BE2C (cell line): Measurements from ENCODE around the gene AMBRA1.

ENCODE experiments used
- DNase-seq: peaks from one replicate; pipeline ENCODE4 v3.0.0-alpha.2; 2020
- H3K27me3 ChIP-seq: fragments of 250-450 bp; sonication (Bioruptor Pico); 2 replicates; pipeline ENCODE4 v1.5.1; 2020; ENCODE audit warnings: mild to moderate bottlenecking
- H3K36me3 ChIP-seq: fragments of 250-450 bp; sonication (Bioruptor Pico); 2 replicates; pipeline ENCODE4 v1.5.1; 2020; ENCODE audit warnings: mild to moderate bottlenecking
- H3K4me1 ChIP-seq: fragments of 250-450 bp; sonication (Bioruptor Pico); 2 replicates; pipeline ENCODE4 v1.5.1; 2020
- H3K4me3 ChIP-seq: 2 replicates; pipeline ENCODE4 v1.5.1; 2011; ENCODE audit warnings: low read depth, low read length
- H3K9me3 ChIP-seq: fragments of 250-450 bp; sonication (Bioruptor Pico); 2 replicates; pipeline ENCODE4 v1.5.1; 2020
- CTCF ChIP-seq: IDR thresholded peaks from 2 replicates; pipeline ENCODE4 v1.5.1; 2012; ENCODE audit warnings: mild to moderate bottlenecking, low read depth, low read length

The AMBRA1 gene

GRCh38 chr11:46383974-46384701, 209.7 kb downstream of the AMBRA1 start:
- H3K4me1 ChIP-seq = no peaks in the 10 kb centered on the region
- H3K27me3 ChIP-seq = peaks cover 3% of the 10 kb centered on the region; the same call in 1 of the 2 replicates
- no peak for TF ChIP-seq CTCF
- no peaks in the 10 kb centered on the region for H3K9me3 ChIP-seq
- no peak overlapping the region for H3K4me3 ChIP-seq
- DNase-seq = no peak
- no peaks in the 10 kb centered on the region for H3K36me3 ChIP-seq

- H3K4me1 ChIP-seq = no peaks in the 10 kb centered on the region
- no peaks in the 10 kb centered on the region for H3K9me3 ChIP-seq
- no peak overlapping the region for H3K4me3 ChIP-seq
- H3K27me3 ChIP-seq = no peaks in the 10 kb centered on the region
- DNase-seq = no peak
- H3K36me3 ChIP-seq = no peaks in the 10 kb centered on the region
- TF ChIP-seq CTCF = no peak
Measured at GRCh38 chr11:46383404-46383758, 210.4 kb downstream of the AMBRA1 start.

GRCh38 chr11:46382646-46383403, 211.0 kb downstream of the AMBRA1 start:
- peak overlapping the region; percentile 62 for H3K4me3 ChIP-seq
- no peaks in the 10 kb centered on the region for H3K9me3 ChIP-seq
- H3K27me3 ChIP-seq = no peaks in the 10 kb centered on the region
- H3K36me3 ChIP-seq = no peaks in the 10 kb centered on the region
- peak; percentile 56 for DNase-seq
- no peaks in the 10 kb centered on the region for H3K4me1 ChIP-seq
- peak; percentile 70 for TF ChIP-seq CTCF

DNA sequence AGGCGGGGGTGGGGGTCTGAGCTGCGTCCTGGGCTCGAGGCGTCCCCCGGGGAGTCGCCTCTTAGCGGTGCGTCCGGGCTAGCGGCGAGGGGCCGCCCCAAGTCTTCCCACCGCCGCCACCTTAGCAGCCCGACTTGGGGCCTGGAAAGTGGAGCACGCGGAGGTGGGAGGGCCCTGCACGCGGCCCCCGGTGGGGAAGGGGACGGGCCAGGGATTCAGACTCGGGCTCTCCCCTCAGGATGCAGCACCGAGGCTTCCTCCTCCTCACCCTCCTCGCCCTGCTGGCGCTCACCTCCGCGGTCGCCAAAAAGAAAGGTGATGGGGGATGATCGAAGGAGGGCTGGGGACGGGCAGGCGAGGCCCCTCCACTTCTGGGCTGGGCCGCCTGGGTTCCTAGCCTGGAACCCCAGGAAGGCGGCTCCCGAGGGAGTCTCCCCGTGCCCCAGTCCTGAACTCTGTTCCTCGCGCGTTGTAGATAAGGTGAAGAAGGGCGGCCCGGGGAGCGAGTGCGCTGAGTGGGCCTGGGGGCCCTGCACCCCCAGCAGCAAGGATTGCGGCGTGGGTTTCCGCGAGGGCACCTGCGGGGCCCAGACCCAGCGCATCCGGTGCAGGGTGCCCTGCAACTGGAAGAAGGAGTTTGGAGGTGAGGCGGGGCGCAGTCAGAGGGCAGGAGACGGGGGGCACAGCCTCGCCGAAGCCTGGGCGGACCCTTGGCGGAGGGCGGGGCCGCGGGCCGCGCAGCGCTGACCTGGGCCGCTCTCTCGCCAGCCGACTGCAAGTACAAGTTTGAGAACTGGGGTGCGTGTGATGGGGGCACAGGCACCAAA, 211.8 kb downstream of the AMBRA1 start:
- no peaks in the 10 kb centered on the region for H3K9me3 ChIP-seq
- TF ChIP-seq CTCF = no peak
- H3K27me3 ChIP-seq = no peaks in the 10 kb centered on the region
- DNase-seq = no peak
- H3K36me3 ChIP-seq = no peaks in the 10 kb centered on the region
- no peaks in the 10 kb centered on the region for H3K4me1 ChIP-seq
- H3K4me3 ChIP-seq = peak overlapping the region; percentile 62

- DNase-seq = peak; percentile 43
- H3K27me3 ChIP-seq = no peaks in the 10 kb centered on the region
- H3K4me1 ChIP-seq = no peaks in the 10 kb centered on the region
- H3K4me3 ChIP-seq = peak within 1 kb of the TSS; percentile 62
- TF ChIP-seq CTCF = no peak
- no peaks in the 10 kb centered on the region for H3K9me3 ChIP-seq
- no peaks in the 10 kb centered on the region for H3K36me3 ChIP-seq
Measured at GRCh38 chr11:46381048-46381818, 212.6 kb downstream of the AMBRA1 start, which contains the start of gene MDK. Gene MDK, plus strand, starts transcription at chr11:46381669. Its CDS starts 389 bp downstream, at chr11:46382058.
